Measurements from ENCODE around the gene NRXN3. TPM values are rescaled to one million over a fixed set of nuclear protein-coding genes. Genes with fewer than 3 reads are reported as not detected.

The NRXN3 gene
- polyA plus RNA-seq, 1 donor (not counting 4 experiments of a cell fraction or from before 2014, with no cell fraction given), result 0.89 TPM

DNA sequence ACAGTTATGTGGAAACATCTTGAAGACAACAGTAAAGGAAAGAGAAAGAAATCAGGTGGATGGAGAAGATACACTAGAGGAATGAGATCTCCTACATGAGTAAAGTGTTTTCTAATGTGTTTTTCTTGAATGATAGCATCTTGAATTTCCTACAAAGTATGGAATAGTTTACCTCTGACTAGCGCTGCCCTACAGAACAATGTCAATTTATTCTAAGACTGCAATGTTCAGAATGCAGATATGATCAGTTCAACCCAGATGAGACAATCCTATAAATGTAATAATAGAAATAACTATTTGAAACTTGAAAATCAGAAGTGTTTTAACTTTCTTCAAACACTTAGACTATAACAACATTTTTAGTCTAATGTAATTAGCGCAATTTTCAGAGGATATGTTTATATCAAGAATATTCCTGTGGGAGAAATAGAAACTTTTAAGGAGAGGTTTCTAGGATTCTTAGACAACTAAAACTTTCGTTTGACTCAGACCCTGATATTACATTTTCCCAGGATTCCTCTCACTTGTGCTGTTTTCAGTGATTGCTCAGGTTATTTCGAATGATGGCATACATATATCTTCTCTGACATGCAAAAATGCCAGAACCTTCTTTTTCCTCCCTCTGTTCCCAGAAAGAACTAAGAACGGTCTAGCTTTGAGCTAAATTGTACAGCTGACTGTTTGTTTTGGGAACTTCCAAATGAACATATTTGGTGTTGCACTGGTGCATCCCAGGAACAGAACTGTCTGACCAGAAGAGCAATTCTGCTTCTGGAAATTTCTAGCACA lies 1023.7 kb downstream of the NRXN3 start:
- FAIRE-seq (no peak), DNase-seq (ENCODE audit: low read depth, low spot score) (no peak)
- no peaks in the 10 kb centered on the region for H3K9me3 ChIP-seq (ENCODE audit: control insufficient read depth, low read depth, low read length)
- no peaks in the 10 kb centered on the region for H3K9me1 ChIP-seq (ENCODE audit: control insufficient read depth, extremely low read depth, insufficient read depth, low read length)
- H3K27ac ChIP-seq (ENCODE audit: control insufficient read depth, insufficient read depth, low read length), result no peak overlapping the region
- H3K36me3 ChIP-seq (ENCODE audit: control insufficient read depth in 2 of 2, extremely low read depth in 1 of 2, insufficient read depth in 2 of 2, low read length in 2 of 2), result no peaks in the 10 kb centered on the region
- no peaks in the 10 kb centered on the region for H3K4me1 ChIP-seq (ENCODE audit: control insufficient read depth, extremely low read depth, insufficient read depth, low read length)
- H4K20me1 ChIP-seq (ENCODE audit: control insufficient read depth, extremely low read depth, insufficient read depth, low read length), result no peaks in the 10 kb centered on the region
- no peaks in the 10 kb centered on the region for H3K27me3 ChIP-seq (ENCODE audit: control insufficient read depth, extremely low read depth, insufficient read depth, low read length)
- H3K79me2 ChIP-seq (ENCODE audit: control insufficient read depth, insufficient read depth, low read length), result no peaks in the 10 kb centered on the region
- no peak overlapping the region for H3K9ac ChIP-seq (ENCODE audit: control insufficient read depth, extremely low read depth, insufficient read depth, low read length)
- H3K4me2 ChIP-seq (ENCODE audit: control insufficient read depth, extremely low read depth, insufficient read depth, low read depth, low read length), result no peak overlapping the region
- TF ChIP-seq EZH2 (IDR thresholded peaks at IDR 0.05; ENCODE audit: low read length), result no peak
- TF ChIP-seq, protein P1, sequence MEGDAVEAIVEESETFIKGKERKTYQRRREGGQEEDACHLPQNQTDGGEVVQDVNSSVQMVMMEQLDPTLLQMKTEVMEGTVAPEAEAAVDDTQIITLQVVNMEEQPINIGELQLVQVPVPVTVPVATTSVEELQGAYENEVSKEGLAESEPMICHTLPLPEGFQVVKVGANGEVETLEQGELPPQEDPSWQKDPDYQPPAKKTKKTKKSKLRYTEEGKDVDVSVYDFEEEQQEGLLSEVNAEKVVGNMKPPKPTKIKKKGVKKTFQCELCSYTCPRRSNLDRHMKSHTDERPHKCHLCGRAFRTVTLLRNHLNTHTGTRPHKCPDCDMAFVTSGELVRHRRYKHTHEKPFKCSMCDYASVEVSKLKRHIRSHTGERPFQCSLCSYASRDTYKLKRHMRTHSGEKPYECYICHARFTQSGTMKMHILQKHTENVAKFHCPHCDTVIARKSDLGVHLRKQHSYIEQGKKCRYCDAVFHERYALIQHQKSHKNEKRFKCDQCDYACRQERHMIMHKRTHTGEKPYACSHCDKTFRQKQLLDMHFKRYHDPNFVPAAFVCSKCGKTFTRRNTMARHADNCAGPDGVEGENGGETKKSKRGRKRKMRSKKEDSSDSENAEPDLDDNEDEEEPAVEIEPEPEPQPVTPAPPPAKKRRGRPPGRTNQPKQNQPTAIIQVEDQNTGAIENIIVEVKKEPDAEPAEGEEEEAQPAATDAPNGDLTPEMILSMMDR (optimal IDR thresholded peaks at IDR 0.05 in 1 of 3, IDR thresholded peaks at IDR 0.05 in 1 of 3, conservative IDR thresholded peaks at IDR 0.05 in 1 of 3; ENCODE audit: extremely low read depth in 1 of 3, insufficient read depth in 2 of 3, low read length in 3 of 3), result no peak
- H2AFZ ChIP-seq (ENCODE audit: control insufficient read depth, low read length), result no peak overlapping the region
- dilution Hi-C loops (cut with MboI; ENCODE audit: extremely low pct_ligation_motif_present, low sequenced_read_pairs), result no loop called here
- no peak overlapping the region for H3K4me3 ChIP-seq (ENCODE audit: control insufficient read depth in 2 of 3, extremely low read depth in 1 of 3, insufficient read depth in 2 of 3, low read depth in 1 of 3, low read length in 3 of 3)

GRCh38 chr14:79196216-79196615 lies 1026.0 kb downstream of the NRXN3 start:
- no peaks in the 10 kb centered on the region for H3K27me3 ChIP-seq (ENCODE audit: control insufficient read depth, extremely low read depth, insufficient read depth, low read length)

More at GRCh38 chr14:79196216-79196615, 1026.0 kb downstream of the NRXN3 start:
- H3K27ac ChIP-seq (ENCODE audit: control insufficient read depth, insufficient read depth, low read length), result no peak overlapping the region
- no peak overlapping the region for H3K9ac ChIP-seq (ENCODE audit: control insufficient read depth, extremely low read depth, insufficient read depth, low read length)
- H3K36me3 ChIP-seq (ENCODE audit: control insufficient read depth in 2 of 2, extremely low read depth in 1 of 2, insufficient read depth in 2 of 2, low read length in 2 of 2), result no peaks in the 10 kb centered on the region
- DNase-seq (ENCODE audit: low read depth, low spot score), result no peak
- no peak overlapping the region for H2AFZ ChIP-seq (ENCODE audit: control insufficient read depth, low read length)
- H3K4me1 ChIP-seq (ENCODE audit: control insufficient read depth, extremely low read depth, insufficient read depth, low read length), result no peaks in the 10 kb centered on the region
- TF ChIP-seq, protein P1 (optimal IDR thresholded peaks at IDR 0.05 in 1 of 3, IDR thresholded peaks at IDR 0.05 in 1 of 3, conservative IDR thresholded peaks at IDR 0.05 in 1 of 3; ENCODE audit: extremely low read depth in 1 of 3, insufficient read depth in 2 of 3, low read length in 3 of 3), result no peak
- TF ChIP-seq EZH2 (IDR thresholded peaks at IDR 0.05; ENCODE audit: low read length), result no peak
- no peaks in the 10 kb centered on the region for H3K9me3 ChIP-seq (ENCODE audit: control insufficient read depth, low read depth, low read length)
- FAIRE-seq, result no peak
- no peaks in the 10 kb centered on the region for H4K20me1 ChIP-seq (ENCODE audit: control insufficient read depth, extremely low read depth, insufficient read depth, low read length)
- no peak overlapping the region for H3K4me2 ChIP-seq (ENCODE audit: control insufficient read depth, extremely low read depth, insufficient read depth, low read depth, low read length)
- no peaks in the 10 kb centered on the region for H3K79me2 ChIP-seq (ENCODE audit: control insufficient read depth, insufficient read depth, low read length)
- dilution Hi-C loops (cut with MboI; ENCODE audit: extremely low pct_ligation_motif_present, low sequenced_read_pairs), result no loop called here
- no peaks in the 10 kb centered on the region for H3K9me1 ChIP-seq (ENCODE audit: control insufficient read depth, extremely low read depth, insufficient read depth, low read length)
- H3K4me3 ChIP-seq (ENCODE audit: control insufficient read depth in 2 of 3, extremely low read depth in 1 of 3, insufficient read depth in 2 of 3, low read depth in 1 of 3, low read length in 3 of 3), result no peak overlapping the region
